Measurements from ENCODE around the gene CPA4. TPM values are rescaled to one million over a fixed set of nuclear protein-coding genes. Genes with fewer than 3 reads are reported as not detected.

The CPA4 gene
- total RNA-seq, 1 donor from 2014 or later, result not detected

DNA sequence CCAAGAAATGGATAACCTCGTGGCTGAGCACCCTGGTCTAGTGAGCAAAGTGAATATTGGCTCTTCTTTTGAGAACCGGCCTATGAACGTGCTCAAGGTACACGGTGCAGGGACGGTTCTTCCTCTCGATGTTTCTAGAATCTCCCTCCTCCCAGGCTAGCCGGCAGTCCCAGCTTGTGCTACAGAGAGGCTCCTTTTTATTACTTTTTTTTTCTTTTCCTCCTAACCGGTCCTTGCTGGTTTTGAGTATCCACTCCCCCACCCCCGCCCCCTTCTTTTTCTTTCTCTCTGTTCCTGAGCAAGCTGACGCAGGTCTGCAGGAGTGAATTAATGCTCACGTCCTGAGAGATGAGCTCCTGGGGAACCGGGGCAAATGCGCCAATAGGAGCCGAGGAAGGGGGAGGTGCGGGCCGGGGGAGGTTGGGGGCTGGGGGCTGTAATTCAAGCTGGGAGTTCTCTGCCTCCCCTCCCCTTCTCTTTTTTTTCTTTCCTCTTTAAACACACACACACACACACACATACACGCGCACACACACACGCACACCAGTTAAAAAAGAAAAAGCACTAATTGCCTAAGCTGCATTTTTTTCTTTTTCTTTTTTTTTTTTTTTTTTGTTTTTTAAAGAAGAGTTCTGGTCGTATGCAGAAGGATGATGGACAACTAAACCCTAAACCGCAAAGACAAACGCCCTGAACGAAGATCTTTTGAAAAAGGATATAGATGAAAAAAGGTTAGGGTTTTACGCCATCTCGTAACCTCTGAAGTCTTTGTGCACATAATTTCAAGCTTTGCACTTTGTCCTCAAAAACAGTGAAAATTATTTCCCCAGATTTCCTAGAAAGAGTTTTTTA is 19.7 kb upstream of the CPA4 start:
- TF ChIP-seq, protein P1, sequence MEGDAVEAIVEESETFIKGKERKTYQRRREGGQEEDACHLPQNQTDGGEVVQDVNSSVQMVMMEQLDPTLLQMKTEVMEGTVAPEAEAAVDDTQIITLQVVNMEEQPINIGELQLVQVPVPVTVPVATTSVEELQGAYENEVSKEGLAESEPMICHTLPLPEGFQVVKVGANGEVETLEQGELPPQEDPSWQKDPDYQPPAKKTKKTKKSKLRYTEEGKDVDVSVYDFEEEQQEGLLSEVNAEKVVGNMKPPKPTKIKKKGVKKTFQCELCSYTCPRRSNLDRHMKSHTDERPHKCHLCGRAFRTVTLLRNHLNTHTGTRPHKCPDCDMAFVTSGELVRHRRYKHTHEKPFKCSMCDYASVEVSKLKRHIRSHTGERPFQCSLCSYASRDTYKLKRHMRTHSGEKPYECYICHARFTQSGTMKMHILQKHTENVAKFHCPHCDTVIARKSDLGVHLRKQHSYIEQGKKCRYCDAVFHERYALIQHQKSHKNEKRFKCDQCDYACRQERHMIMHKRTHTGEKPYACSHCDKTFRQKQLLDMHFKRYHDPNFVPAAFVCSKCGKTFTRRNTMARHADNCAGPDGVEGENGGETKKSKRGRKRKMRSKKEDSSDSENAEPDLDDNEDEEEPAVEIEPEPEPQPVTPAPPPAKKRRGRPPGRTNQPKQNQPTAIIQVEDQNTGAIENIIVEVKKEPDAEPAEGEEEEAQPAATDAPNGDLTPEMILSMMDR (IDR thresholded peaks at IDR 0.05; ENCODE audit: unreplicated experiment), result no peak
- H3K36me3 Mint-ChIP-seq (ENCODE audit: low read depth, unreplicated experiment), result no peaks in the 10 kb centered on the region
- no peaks in the 10 kb centered on the region for H3K9me3 Mint-ChIP-seq (ENCODE audit: unreplicated experiment)
- peak overlapping the region; percentile 52 for H3K27ac Mint-ChIP-seq (ENCODE audit: unreplicated experiment)
- peak; percentile 67 for DNase-seq (ENCODE audit: low spot score)
- peaks cover 2% of the 10 kb centered on the region for H3K27me3 Mint-ChIP-seq (ENCODE audit: unreplicated experiment)
- peak overlapping the region; percentile 25 for H3K4me3 Mint-ChIP-seq (ENCODE audit: unreplicated experiment)
- H3K4me1 Mint-ChIP-seq (ENCODE audit: unreplicated experiment), result peaks cover 33% of the 10 kb centered on the region

DNA sequence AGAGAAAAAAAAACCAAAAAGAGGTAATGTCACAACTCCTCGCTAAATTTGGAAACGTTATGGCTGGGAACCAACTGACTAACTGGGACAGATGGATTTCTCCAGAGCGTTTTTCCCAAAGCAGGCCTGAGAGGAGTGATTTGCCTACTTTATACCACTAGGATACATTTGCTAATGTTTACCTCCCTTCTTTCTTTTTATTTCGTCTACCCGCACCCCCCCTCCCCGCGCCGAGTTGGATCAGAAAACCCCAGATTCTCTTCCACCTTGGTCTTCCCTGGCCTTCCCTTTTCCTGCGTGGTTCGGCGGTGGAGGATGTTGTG is 19.1 kb upstream of the CPA4 start:
- H3K27me3 Mint-ChIP-seq (ENCODE audit: unreplicated experiment), result peaks cover 2% of the 10 kb centered on the region
- H3K36me3 Mint-ChIP-seq (ENCODE audit: low read depth, unreplicated experiment), result no peaks in the 10 kb centered on the region
- H3K9me3 Mint-ChIP-seq (ENCODE audit: unreplicated experiment), result no peaks in the 10 kb centered on the region
- H3K27ac Mint-ChIP-seq (ENCODE audit: unreplicated experiment), result peak overlapping the region; percentile 86
- H3K4me3 Mint-ChIP-seq (ENCODE audit: unreplicated experiment), result peak overlapping the region; percentile 66
- TF ChIP-seq, protein P1 (IDR thresholded peaks at IDR 0.05; ENCODE audit: unreplicated experiment), result no peak
- peaks cover 31% of the 10 kb centered on the region for H3K4me1 Mint-ChIP-seq (ENCODE audit: unreplicated experiment)
- peak; percentile 10 for DNase-seq (ENCODE audit: low spot score)

DNA sequence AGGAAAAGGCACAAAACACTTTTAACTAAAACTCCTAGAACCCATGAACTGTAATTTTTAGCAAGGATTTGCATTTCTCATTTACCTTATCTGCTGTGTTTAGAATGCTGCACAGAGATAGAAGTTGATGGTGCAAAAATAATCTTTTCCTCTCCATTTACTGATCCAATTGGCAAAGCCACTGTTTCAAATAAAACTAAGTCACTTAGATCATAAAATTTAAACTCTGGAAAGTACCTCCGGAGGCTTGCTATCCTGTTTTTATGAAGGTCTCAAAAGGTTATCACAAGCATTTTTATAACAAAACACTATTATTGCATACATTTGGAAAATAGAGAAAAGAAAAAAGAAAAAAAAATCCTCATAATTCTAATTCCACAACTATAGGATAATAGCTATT is 18.7 kb upstream of the CPA4 start:
- H3K9me3 Mint-ChIP-seq (ENCODE audit: unreplicated experiment), result no peaks in the 10 kb centered on the region
- peaks cover 31% of the 10 kb centered on the region for H3K4me1 Mint-ChIP-seq (ENCODE audit: unreplicated experiment)
- DNase-seq (ENCODE audit: low spot score), result no peak
- no peaks in the 10 kb centered on the region for H3K36me3 Mint-ChIP-seq (ENCODE audit: low read depth, unreplicated experiment)
- TF ChIP-seq, protein P1 (IDR thresholded peaks at IDR 0.05; ENCODE audit: unreplicated experiment), result no peak
- peaks cover 2% of the 10 kb centered on the region for H3K27me3 Mint-ChIP-seq (ENCODE audit: unreplicated experiment)
- peak overlapping the region; percentile 66 for H3K4me3 Mint-ChIP-seq (ENCODE audit: unreplicated experiment)
- H3K27ac Mint-ChIP-seq (ENCODE audit: unreplicated experiment), result peak overlapping the region; percentile 86

DNA sequence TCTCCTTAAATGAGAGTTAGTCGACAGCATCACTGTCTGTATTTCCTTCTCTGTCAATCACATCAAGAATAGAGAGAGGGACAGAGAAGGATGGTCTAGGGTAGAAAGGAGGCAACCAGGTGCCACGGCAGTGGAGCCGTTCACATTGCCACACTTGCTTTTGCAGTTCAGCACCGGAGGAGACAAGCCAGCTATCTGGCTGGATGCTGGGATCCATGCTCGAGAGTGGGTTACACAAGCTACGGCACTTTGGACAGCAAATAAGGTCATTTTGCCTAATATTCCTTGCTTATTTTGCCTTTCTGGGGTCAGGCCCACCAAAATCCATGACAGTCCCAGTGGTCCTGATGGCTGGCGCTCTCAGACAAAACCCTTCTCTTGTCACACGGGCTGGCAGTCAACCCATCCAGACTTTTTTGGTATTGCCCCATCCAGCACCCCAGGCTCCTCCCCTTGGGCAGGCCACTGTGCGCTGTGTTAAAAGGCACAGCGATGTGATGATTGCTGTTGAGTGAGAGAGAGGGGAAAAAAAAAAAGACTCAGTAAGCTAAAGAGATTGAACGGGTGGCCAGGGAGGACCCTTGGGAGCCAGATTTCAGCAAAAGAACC is 17.9 kb upstream of the CPA4 start:
- TF ChIP-seq, protein P1 (IDR thresholded peaks at IDR 0.05; ENCODE audit: unreplicated experiment), result no peak
- no peaks in the 10 kb centered on the region for H3K36me3 Mint-ChIP-seq (ENCODE audit: low read depth, unreplicated experiment)
- peaks cover 2% of the 10 kb centered on the region for H3K27me3 Mint-ChIP-seq (ENCODE audit: unreplicated experiment)
- no peak overlapping the region for H3K4me3 Mint-ChIP-seq (ENCODE audit: unreplicated experiment)
- H3K27ac Mint-ChIP-seq (ENCODE audit: unreplicated experiment), result peak overlapping the region; percentile 57
- peaks cover 31% of the 10 kb centered on the region for H3K4me1 Mint-ChIP-seq (ENCODE audit: unreplicated experiment)
- H3K9me3 Mint-ChIP-seq (ENCODE audit: unreplicated experiment), result no peaks in the 10 kb centered on the region
- no peak for DNase-seq (ENCODE audit: low spot score)

DNA sequence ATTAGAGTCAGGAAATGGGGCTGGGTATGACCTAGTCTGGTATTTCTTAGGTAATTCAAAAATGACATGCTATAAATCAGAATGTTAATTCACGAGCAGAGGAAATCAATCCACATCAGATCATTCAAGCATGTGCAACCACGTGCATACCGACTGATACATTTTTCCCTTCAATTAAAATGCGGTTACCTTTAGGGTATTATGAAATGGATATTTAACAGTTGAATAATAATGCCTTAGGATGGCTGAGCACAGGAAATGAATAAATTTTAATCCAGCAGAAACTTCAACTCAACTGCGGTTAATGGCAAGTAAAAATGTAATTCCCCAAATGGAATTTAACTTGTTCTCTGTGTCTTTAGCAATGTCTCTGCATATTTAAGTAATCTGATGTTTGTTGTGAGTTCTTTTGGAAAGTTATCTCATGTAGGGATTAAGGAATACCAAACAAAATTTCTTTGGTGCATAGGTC is 17.1 kb upstream of the CPA4 start:
- Mint-ChIP-seq H3K27ac (ENCODE audit: unreplicated experiment) (no peak overlapping the region), H3K4me1 (ENCODE audit: unreplicated experiment) (peaks cover 31% of the 10 kb centered on the region), H3K36me3 (ENCODE audit: low read depth, unreplicated experiment) (no peaks in the 10 kb centered on the region), H3K4me3 (ENCODE audit: unreplicated experiment) (peak overlapping the region; percentile 17), H3K27me3 (ENCODE audit: unreplicated experiment) (peaks cover 2% of the 10 kb centered on the region), H3K9me3 (ENCODE audit: unreplicated experiment) (no peaks in the 10 kb centered on the region)
- DNase-seq (ENCODE audit: low spot score), result no peak
- TF ChIP-seq, protein P1 (IDR thresholded peaks at IDR 0.05; ENCODE audit: unreplicated experiment), result no peak
